HG02870 (cell line): Measurements from ENCODE around the gene ADGRF1.
"Not testable (repeated sequence)": the region's sequence is repeated elsewhere in the genome, so short reads cannot be mapped to it uniquely, and the experiment has no call there.

ENCODE experiments used
- ATAC-seq: cut with Tn5 transposase; IDR thresholded peaks from one replicate; pipeline ENCODE4 v1.9.1; 2021; ENCODE audit warnings: mild to moderate bottlenecking, moderate library complexity; ENCODE audit not compliant: unreplicated experiment

ADGRF1 gene

GRCh38 chr6:47042275-47042791, at the start of gene ADGRF1:
TSS of gene ADGRF1 (minus strand) at chr6:47042332. CDS start at chr6:47029061, 13,271 bp downstream.
- no peak for ATAC-seq

- no peak for ATAC-seq
These were observed 48.7 kb upstream of the ADGRF1 start for GRCh38 chr6:47090881-47091280.

GRCh38 chr6:47089473-47089872, 47.3 kb upstream of the ADGRF1 start:
- not testable (repeated sequence) for ATAC-seq

GRCh38 chr6:47086051-47086770, 44.1 kb upstream of the ADGRF1 start:
- ATAC-seq = no peak

- ATAC-seq = no peak
These were observed 42.5 kb upstream of the ADGRF1 start for GRCh38 chr6:47084610-47085009.

GRCh38 chr6:47083586-47084047, 41.5 kb upstream of the ADGRF1 start:
- no peak for ATAC-seq

- no peak for ATAC-seq
These were observed 38.0 kb upstream of the ADGRF1 start for GRCh38 chr6:47080083-47080596.

- ATAC-seq = no peak
These were observed 37.5 kb upstream of the ADGRF1 start for GRCh38 chr6:47079638-47080037.

- ATAC-seq = no peak
These were observed 36.9 kb upstream of the ADGRF1 start for GRCh38 chr6:47078991-47079390.

- no peak for ATAC-seq
These were observed 34.6 kb upstream of the ADGRF1 start for GRCh38 chr6:47076422-47077344.

GRCh38 chr6:47075741-47076421, 33.7 kb upstream of the ADGRF1 start:
- no peak for ATAC-seq

- ATAC-seq = no peak
These were observed 33.0 kb upstream of the ADGRF1 start for GRCh38 chr6:47075168-47075567.

GRCh38 chr6:47073125-47074110, 31.3 kb upstream of the ADGRF1 start:
- ATAC-seq = no peak

GRCh38 chr6:47072667-47073066, 30.5 kb upstream of the ADGRF1 start:
- no peak for ATAC-seq

- no peak for ATAC-seq
These were observed 29.5 kb upstream of the ADGRF1 start for GRCh38 chr6:47071681-47072080.

- ATAC-seq = no peak
These were observed 28.3 kb upstream of the ADGRF1 start for GRCh38 chr6:47070461-47070860.

- ATAC-seq = no peak
These were observed 27.0 kb upstream of the ADGRF1 start for GRCh38 chr6:47069156-47069555.

- no peak for ATAC-seq
These were observed 24.3 kb upstream of the ADGRF1 start for GRCh38 chr6:47066418-47066817.

GRCh38 chr6:47064274-47064673, 22.1 kb upstream of the ADGRF1 start:
- peak; percentile 93 for ATAC-seq

GRCh38 chr6:47062346-47062745, 20.2 kb upstream of the ADGRF1 start:
- ATAC-seq = no peak
